GM19328 (cell line): Measurements from ENCODE around the gene IGFL2.
"Not testable (repeated sequence)": the region's sequence is repeated elsewhere in the genome, so short reads cannot be mapped to it uniquely, and the experiment has no call there.

ENCODE experiments used
- ATAC-seq: cut with Tn5 transposase; IDR thresholded peaks from one replicate; pipeline ENCODE4 v1.9.1; 2021; ENCODE audit warnings: mild to moderate bottlenecking, moderate library complexity; ENCODE audit not compliant: unreplicated experiment

IGFL2 gene

DNA sequence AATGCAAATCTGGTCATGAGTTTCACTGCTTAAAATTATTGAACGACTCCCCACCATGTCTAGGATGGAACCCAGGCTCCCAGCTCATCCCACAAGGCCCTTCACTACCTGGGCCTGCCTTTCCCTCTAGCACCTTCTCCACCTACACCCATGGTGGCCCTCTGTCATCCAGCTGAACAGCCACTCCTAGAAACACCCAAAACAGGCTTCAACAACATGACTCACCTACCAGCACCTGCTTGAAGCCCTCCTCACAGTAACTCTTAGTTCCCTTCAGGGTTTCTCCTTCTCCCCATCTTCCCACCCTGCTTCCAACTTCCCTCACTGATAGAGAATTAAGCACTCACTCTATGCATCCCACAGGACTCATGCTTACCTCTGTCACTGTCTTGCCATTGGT is 6.6 kb upstream of the IGFL2 start:
- ATAC-seq = no peak

DNA sequence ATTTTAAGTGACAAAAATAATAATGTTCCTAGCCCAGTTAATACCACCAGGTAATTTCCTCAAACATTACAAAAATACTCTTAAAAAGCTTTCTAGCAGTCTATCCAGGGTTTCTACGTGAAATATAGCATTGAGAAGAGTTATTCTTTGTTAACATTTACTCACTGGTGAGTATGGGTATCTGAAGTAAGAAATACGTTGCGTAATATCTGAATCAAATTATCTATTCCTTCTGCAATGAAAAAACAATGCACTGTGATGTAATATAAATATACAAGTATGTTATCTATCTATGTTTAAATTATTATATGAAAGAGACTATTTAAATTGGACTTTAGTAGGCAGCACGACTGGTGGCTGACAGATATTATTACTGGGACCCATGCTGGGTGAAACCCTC is 5.7 kb upstream of the IGFL2 start:
- no peak for ATAC-seq

DNA sequence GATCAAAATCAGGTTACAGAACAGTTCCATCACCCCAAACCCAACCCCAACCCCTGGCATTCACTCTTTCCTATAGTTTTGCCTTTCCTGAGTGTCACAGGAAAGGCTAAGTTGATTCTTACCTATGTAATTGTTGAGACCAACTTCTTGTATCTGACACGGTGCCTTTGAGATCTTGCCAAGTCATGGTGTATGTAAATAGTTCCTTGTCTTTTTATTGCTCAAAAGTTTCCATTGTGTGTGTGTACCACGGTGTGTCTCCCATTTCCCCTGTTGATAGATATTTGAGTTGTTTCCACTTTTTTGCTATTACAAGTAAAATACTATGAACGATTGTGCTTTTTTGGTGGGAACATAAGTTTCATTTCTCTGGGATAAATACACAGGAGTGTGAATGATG is 3.3 kb upstream of the IGFL2 start:
- ATAC-seq = no peak

DNA sequence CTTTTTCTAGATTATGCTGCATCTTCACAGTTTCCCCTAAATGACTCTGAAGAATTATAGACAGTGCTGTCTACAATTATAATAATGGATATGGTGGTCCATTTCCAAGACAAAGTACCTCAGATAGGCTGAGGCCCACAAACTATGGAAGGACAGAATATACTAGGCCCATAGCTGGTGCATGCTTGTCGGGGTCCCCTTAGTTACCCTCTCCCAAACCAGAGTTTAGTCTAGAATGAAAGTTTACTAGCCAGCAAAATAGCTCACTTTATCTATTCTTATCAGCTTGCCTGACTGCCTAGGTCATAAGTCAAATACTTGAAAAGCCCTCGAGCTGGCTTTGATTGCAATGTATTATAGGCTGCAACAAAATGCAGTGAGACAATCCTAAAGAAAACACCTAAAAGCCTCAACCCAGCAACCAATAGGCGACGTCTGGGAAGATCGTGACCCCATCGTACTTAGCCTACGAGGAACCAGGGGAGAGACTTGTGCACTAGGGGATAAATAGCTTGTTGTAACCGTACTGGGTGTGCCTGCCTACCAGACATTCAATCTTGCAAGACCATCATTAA is 785 bp upstream of the IGFL2 start:
- no peak for ATAC-seq

DNA sequence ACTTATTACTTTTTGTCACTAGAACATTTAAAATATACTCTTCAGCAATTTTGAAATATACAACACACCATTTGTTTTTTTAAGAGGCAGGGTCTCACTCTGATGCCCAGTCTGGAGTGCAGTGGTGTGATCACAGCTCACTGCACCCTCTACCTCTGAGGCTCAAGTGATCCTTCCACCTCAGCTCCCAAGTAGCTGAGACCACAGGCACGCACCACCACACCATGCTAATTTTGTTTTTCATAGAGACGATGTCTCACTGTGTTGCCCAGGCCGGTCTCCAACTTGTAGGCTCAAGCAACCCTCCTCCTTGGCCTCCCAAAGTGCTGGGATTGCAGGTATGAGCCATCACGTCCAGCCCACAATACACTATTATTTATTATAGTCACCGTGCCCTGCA is 2.6 kb downstream of the IGFL2 start:
- no peak for ATAC-seq

DNA sequence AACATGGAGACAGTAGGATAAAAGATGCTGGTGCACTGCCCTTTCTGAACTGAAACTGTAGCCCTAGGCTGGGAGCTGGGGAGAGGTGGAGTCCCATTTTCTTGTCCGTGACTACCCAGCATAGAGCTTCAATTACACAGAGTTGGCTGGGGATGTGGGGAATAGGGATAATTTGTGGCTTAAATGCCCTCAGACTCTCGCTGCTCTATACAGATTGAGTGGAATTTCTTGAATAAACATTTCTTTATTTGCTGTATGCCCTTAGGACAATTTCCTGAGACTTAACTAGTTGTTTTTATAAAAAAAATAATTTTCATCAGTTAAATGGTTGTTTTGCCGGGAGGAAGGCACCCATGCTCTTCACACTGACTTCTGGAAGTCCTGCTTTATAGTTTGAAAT is 7.2 kb downstream of the IGFL2 start:
- ATAC-seq = no peak

DNA sequence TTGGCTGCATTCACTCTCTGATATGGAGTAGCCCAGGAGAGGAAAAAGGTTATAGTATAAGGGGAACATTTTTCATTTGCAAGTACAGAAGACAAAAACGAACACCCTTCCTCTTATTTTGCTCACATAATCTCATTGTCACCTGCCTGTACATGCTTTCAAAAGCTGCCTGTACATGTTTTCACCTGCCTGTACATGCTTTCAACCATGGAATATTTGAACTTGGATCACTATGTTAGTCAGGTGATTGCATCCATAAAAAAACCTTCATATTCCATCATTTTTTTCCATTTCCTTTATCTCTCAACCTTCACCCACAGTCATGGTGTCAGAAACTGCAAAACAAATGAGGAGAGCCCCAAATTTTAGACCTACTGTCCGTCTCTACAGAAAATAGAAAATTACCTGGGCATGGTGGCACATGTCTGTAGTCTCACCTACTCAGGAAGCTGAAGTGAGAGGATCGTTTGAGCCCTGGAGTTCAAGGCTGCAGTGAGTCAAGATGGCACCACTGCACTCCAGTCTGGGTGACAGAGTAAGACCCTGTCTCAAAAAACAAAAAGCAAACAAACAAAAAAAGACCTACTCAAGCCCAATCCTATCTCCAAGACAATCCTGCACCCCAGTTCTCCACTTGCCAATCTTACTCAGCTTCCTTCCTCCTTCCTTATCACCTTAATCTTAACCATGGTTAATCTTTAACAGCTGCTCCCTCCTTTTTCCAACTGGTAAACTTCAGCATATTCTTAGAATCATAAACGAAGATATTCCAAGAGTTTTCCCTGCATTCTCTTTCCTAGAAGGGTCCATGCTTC is 11.6 kb downstream of the IGFL2 start:
- no peak for ATAC-seq

DNA sequence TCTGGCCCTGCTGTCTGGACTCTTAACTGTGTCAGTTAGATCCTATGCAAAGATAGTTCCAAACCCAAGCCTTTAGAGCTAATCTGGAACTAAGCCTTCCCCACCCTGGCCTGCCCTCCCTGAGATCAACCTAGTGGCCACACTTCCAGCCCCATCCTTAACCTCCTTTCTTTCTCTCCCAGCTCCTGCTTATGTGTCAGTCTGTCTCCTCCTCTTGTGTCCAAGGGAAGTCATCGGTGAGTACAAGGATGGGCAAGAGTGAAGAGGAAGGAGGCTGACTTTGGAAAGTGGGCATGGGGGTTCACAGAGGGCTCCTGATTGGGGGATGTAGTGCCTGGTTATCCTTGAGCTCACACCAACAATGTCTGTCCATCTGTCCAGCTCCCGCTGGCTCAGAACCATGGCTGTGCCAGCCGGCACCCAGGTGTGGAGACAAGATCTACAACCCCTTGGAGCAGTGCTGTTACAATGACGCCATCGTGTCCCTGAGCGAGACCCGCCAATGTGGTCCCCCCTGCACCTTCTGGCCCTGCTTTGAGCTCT is 12.3 kb downstream of the IGFL2 start:
- no peak for ATAC-seq

DNA sequence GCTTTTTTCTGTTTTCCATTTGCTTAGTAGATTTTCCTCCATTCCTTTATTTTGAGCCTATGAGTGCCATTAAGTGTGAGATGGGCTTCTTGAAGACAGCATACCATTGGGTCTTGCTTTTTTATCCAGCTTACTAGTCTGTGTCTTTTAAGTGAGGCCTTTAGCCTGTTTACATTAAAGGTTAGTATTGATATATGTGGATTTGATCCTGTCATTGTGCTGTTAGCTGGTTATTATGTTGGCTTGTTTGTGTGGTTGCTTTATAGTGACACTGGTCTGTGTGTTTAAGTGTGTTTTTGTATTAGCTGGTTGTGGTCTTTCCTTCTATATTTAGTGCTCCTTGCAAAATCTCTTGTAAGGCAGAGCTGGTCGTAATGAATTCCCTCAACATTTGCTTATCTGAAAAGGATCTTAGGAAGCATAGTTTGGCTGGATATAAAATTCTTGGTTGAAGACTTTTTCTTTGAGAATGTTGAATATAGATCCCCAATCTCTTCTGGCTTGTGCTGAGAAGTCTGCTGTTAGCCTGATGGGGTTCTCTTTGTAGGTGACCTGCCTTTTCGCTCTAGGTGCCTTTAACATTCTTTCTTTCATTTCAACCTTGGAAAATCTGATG is 13.7 kb downstream of the IGFL2 start:
- ATAC-seq = not testable (repeated sequence)

DNA sequence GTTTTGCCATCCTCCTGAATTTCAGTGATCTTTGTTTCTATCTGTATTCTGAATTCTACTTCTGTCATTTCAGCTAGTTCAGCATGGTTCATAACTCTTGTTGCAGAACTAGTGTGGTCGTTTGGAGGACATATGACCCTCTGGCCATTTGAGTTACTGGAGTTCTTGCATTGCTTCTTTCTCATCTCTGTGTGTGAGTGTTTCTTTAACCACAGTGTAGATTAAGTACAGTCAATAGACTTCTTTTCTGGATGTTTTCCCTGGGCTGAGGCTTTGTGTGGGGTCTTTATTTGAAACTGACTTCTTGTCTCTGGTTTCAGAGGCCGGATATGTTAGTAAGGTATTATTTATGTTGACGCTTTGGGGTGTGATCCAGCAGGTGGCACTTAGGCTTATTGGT is 14.7 kb downstream of the IGFL2 start:
- no peak for ATAC-seq

DNA sequence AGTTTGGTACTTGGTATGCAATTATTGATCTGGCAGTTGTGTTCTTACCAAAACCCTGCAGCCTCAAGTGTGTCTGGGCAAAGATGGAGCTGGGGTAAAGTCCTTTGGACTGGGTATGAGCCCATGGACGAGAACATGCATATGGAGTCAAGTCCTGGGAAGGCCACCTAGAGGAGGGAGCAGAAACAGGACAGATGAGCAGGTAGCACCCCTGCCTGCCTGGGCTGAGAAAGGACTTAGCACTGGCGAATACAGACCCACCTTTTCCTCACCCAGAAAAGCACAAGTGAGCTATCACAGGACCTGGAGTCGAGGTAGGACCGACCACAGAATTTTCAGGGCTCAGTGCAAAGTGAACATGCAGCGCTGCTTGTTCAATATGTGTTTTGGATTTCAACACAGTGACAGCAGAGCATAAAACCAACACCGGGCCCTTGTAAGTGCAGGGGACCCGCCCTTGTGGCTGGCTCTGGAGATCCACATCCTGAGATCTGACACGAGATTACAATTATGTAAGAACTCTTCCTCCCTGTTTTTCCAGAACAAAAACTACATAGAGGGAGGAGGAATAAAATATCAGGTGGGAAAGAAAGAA is 25.9 kb downstream of the IGFL2 start:
- no peak for ATAC-seq

DNA sequence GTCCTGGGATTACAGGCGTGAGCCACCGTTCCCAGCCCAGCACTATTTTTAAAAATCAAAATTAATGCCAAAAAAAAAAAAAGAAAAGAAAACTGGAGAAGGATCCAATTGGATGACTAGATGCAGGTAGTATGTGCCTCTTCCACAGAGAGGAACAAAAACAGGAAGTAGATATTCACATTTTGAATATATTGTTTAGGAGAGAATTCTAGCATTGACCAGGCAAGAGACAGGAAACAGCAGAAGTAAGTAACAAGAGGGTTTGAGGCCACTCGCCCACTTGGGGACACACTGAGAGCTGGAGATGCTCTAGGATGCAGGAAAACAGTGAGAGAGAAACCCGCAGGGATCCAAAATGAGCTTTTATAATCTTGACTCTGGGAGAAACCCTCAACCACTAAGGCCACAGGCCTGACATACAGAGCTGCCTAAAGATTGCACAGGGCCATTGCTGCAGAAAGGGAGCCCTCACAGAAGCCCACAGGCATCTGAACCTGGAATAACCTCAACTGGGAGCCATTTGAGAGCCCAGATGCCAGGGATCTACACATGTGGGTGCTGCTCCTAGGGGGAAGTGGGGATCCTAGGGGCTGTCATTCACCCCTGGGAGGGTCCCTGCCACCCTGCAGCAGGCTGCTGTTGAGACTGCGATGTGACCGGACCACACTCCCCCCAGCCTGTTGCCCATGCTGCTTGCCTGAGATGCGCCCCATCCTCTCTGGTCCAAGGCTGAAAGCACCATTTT is 28.2 kb downstream of the IGFL2 start:
- ATAC-seq = no peak

DNA sequence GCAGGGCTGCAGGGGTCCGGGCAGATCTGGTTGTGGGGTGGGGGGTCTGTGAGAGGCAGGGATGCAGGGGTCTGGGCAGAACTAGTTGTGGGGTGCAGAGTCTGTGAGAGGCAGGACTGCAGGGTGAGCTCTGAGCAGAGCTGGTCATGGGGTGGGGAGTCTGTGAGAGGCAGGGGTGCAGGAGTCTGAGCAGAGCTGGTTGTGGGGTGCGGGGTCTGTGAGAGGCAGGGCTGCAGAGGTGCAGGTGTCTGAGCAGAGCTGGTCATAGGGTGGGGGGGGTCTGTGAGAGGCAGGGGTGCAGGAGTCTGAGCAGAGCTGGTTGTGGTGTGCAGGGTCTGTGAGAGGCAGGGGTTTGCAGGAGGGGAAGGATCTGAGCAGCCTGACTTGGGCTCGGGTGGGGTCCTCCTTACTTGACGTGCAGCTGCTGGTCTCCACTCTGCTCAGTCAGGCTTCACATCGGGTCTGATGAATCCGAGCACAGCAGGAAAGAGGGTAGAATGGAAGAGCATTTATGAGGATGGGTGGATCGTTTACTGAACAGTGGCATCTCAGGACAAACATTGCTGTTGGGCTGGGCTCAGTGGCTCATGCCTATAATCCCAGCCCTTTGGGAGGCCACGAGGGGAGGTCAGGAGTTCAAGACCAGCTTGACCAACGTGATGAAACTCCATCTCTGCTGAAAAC is 31.2 kb downstream of the IGFL2 start:
- no peak for ATAC-seq

DNA sequence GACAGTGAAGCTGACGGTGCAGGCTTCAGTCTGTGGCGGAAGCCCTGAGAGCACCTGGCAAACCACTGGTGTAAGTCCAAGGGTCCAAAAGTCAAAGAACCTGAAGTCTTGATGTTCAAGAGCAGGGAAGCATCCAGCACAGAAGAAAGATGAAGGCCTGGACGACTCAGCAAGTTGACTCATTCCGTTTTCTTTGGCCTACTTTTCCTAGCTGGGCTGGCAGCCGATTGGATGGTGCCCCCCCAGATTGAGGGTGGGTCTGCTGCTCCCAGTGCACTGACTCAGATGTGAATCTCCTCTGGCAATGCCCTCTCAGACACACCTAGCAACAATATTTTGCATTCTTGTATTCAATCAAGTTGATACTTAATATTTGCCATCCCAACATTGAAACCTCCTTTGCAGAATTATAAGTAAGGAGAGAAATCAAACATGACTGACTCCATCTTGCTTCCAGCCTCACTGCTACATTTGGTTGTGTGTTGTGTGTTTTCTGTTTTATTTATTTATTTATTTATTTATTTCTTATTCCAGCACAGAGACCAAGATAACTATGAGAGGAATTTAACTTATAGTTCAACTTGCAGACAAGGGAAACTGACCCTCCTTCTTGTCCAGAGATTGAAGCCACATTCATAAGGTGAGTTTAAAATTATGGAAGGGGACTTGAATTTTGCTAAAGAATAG is 32.8 kb downstream of the IGFL2 start:
- ATAC-seq = no peak

DNA sequence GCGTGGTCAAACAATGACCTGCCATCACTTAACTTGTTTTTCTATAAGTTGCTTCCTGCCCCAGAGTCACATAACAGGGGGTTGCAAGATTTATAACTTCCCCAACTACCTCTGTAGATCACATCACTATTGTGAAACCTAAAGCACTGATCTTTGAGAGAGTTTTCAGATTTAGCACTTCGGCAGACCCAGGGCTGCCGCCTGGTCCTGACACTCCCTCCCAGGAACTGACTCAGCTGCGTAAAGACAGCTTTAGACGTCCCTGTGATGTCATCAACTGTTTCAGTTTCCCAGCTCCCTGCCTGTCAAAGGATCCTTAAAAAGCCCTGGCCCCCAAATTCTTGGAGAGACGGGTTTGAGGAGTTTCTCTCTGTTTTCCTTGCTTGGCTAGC is 33.3 kb downstream of the IGFL2 start:
- no peak for ATAC-seq

DNA sequence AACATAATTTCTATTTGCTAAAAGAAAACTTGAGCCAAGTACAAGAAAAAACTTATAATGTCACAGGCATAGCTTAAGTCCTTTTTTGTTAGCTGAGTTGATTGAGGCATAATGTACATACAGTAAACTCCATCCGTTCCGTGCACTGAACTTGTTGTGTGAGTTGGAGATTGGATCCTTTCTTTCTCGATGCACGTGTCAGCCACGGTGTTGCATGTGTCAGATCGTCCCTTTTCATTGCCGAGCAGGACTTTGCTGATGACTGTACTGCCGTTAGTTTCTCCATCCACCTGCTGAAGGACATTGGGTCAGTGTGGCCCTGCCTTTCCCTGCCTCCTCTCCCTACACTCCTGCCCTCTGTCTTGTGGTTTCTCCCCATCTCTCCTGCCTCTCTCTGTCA is 34.4 kb downstream of the IGFL2 start:
- no peak for ATAC-seq

DNA sequence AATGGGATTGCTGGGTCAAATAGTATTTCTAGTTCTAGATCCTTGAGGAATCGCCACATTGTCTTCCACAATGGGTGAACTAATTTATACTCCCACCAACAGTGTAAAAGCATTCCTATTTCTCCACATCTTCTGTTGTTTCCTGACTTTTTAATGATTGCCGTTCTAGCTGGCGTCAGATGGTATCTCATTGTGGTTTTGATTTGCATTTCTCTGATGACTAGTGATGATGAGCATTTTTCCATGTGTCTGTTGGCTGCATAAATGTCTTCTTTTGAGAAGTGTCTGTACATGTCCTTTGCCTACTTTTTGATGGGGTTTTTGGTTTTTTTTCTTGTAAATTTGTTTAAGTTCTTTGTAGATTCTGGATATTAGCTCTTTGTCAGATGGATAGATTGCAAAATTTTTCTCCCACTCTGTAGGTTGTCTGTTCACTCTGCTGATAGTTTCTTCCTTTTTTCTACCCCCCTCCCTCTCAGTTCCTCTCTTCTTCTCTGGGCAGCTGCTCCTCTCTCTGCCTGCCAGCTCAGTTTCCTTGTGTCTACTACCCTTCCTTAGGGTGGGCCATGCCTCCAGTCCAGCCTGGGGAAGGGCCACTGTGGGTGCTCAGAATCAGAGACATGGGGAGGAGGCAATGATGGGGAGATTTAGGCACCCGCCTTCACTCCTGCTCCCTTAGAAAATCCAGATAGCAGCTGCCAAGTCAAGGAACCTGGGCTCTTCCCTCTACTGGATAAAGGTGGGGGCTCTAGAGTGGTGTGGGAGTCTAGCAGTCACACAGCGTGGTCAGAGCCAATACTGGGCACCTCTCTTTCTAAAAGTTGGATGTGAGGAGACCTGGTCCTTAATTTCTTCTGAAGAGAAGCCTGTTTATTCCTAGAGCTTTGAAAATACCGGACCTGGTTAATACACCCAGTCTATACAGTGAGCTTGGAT is 37.0 kb downstream of the IGFL2 start:
- not testable (repeated sequence) for ATAC-seq

DNA sequence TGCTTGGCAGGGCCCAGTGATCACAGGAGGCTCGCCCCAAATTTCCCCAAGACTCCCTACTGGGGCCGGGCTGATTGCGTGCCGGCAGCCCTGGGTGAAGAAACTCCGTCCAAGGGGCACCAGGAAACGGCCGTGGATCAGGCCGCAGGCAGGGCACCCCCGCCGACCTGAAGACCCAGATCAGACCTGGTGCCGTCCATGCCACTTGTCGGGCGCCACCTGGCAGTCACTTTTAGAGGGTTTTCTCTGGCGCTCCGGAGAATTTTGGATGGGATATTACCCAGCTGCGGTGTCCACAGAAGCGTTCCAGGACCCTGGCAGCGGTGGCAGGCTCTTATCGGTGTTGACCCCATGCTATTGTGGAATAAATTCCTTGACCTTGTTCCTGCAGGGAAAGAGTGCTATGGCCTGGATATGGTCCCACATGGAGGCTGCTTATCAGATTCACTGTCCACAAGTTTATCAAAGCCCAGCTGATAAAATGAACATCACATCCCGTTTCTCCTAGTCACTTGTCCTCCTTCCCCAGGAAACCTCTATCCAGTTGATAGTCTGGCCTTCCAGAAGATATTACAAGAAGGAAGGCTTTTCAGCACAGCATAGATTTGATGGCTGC is 38.2 kb downstream of the IGFL2 start:
- no peak for ATAC-seq
